K562 (cell line): Measurements from ENCODE around the gene ZNF439. TPM values are rescaled to one million over a fixed set of nuclear protein-coding genes. Genes with fewer than 3 reads are reported as not detected.

Source experiments
- ATF7 ChIP-seq: fragments of 450-650 bp; IDR thresholded peaks from 2 replicates; pipeline ENCODE4 v1.7.1; 2014; ENCODE audit warnings: mild to moderate bottlenecking, moderate library complexity
- CBFB ChIP-seq: sonication (generic); formaldehyde crosslinking; IDR thresholded peaks from 2 replicates; pipeline ENCODE4 v1.4.0; 2020; ENCODE audit warnings: mild to moderate bottlenecking, missing genetic modification reagents
- GABPA ChIP-seq: fragments of 200-800 bp; sonication (Bioruptor generic); conservative IDR thresholded peaks from 2 replicates; pipeline ENCODE4 v1.6.1; 2016; ENCODE audit warnings: low read depth, missing genetic modification characterization, missing compliant biosample characterization
- HNRNPL ChIP-seq: fragments of 200-400 bp; formaldehyde crosslinking; IDR thresholded peaks from 2 replicates; pipeline ENCODE4 v1.6.1; 2017; ENCODE audit warnings: low read depth, mild to moderate bottlenecking, low read length
- HSF4 ChIP-seq: fragments of 250-450 bp; sonication (Bioruptor Pico); IDR thresholded peaks from 2 replicates; pipeline ENCODE4 v2.1.2; 2022; ENCODE audit warnings: mild to moderate bottlenecking, moderate library complexity, borderline replicate concordance
- MCM3 ChIP-seq: fragments of 450-650 bp; IDR thresholded peaks from 2 replicates; pipeline ENCODE4 v1.6.1; 2016
- MEF2A ChIP-seq: IDR thresholded peaks from 2 replicates; pipeline ENCODE4 v1.6.1; 2011; ENCODE audit warnings: low read depth, mild to moderate bottlenecking, low read length, moderate library complexity; ENCODE audit not compliant: control insufficient read depth
- MTA1 ChIP-seq: fragments of 450-650 bp; IDR thresholded peaks from 2 replicates; pipeline ENCODE4 v1.6.1; 2017; ENCODE audit warnings: borderline replicate concordance
- MYC ChIP-seq, 2 experiments: fragments of 250-450 bp in 1 of 2; sonication (Bioruptor Pico) in 1 of 2; IDR thresholded peaks; 2 replicates each; pipeline versions ENCODE4 v1.5.1 to v1.6.1; 2012 to 2021; ENCODE audit warnings: low read depth in 2 of 2, borderline replicate concordance in 1 of 2, improper control_type of control experiment in 1 of 2, low read length in 1 of 2, mild to moderate bottlenecking in 1 of 2, moderate library complexity in 1 of 2
- POLR2A ChIP-seq: fragments of 450-650 bp; conservative IDR thresholded peaks from 2 replicates; pipeline ENCODE4 v1.6.1; 2016
- POLR2G ChIP-seq: fragments of 200-400 bp; formaldehyde crosslinking; IDR thresholded peaks from 2 replicates; pipeline ENCODE4 v1.6.1; 2017; ENCODE audit warnings: low read depth, mild to moderate bottlenecking, antibody characterized with exemption, low read length, moderate library complexity
- RB1 ChIP-seq: fragments of 450-650 bp; IDR thresholded peaks from 2 replicates; pipeline ENCODE4 v1.6.1; 2017; ENCODE audit warnings: low read depth, mild to moderate bottlenecking
- RBFOX2 ChIP-seq: fragments of 200-400 bp; formaldehyde crosslinking; IDR thresholded peaks from 2 replicates; pipeline ENCODE4 v1.6.1; 2017; ENCODE audit warnings: low read depth, mild to moderate bottlenecking, low read length, moderate library complexity
- RBM17 ChIP-seq: fragments of 200-400 bp; formaldehyde crosslinking; IDR thresholded peaks from 2 replicates; pipeline ENCODE4 v1.6.1; 2017; ENCODE audit warnings: low read depth, mild to moderate bottlenecking, low read length, borderline replicate concordance
- SMARCE1 ChIP-seq: fragments of 450-650 bp; IDR thresholded peaks from 2 replicates; pipeline ENCODE4 v1.7.1; 2016; ENCODE audit warnings: mild to moderate bottlenecking
- TAF7 ChIP-seq: fragments of 450-650 bp; IDR thresholded peaks from 2 replicates; pipeline ENCODE4 v1.6.1; 2016; ENCODE audit warnings: missing genetic modification characterization, missing compliant biosample characterization
- ZNF121 ChIP-seq: sonication (generic); formaldehyde crosslinking; conservative IDR thresholded peaks from 2 replicates; pipeline ENCODE4 v1.8.0; 2022; ENCODE audit warnings: missing genetic modification reagents
- ZNF184 ChIP-seq: sonication (generic); formaldehyde crosslinking; IDR thresholded peaks from 2 replicates; pipeline ENCODE4 v1.5.0; 2020; ENCODE audit warnings: missing genetic modification reagents
- ZNF41 ChIP-seq: fragments of 250-450 bp; sonication (Bioruptor Pico); conservative IDR thresholded peaks from 2 replicates; pipeline ENCODE4 v1.4.0; 2020; ENCODE audit warnings: mild to moderate bottlenecking
- ZNF79 ChIP-seq: fragments of 250-450 bp; sonication (Bioruptor Pico); IDR thresholded peaks from 2 replicates; pipeline ENCODE4 v1.4.0; 2020; ENCODE audit warnings: low read depth, mild to moderate bottlenecking, moderate library complexity
- polyA plus RNA-seq, 8 experiments: library from polyadenylated mRNA; depleted of rRNA in 4 of 8; stranded (reverse) in 5 of 8; unstranded in 3 of 8; fragments of >200 nt; fragmentation: Nextera tagmentation in 2 of 8; fragmentation: Illumina TruSeq in 1 of 8; extraction: Ambion mirVana in 2 of 8; extraction: Trizol in 1 of 8; gene quantifications; 2 replicates each; pipeline versions ENCODE4 v1.2.1 to v1.2.3, GENCODE V29; 2011 to 2014; ENCODE audit warnings: inconsistent platforms in 1 of 8, missing spikeins in 1 of 8
- total RNA-seq, 7 experiments: library from RNA; depleted of rRNA in 6 of 7; stranded (reverse); fragments of >200 nt in 6 of 7; fragmentation: Illumina TruSeq in 2 of 7; extraction: Trizol in 2 of 7; gene quantifications; 2 replicates each; pipeline versions ENCODE4 v1.2.1 to v1.2.3, GENCODE V29; 2011 to 2021; ENCODE audit warnings: low replicate concordance in 1 of 7
- TF ChIP-seq, protein P1 (sequence below): fragments of 250-450 bp; sonication (Bioruptor Pico); IDR thresholded peaks from 2 replicates; pipeline ENCODE4 v1.5.0; 2022; ENCODE audit warnings: mild to moderate bottlenecking
- TF ChIP-seq, protein P2 (sequence below): sonication (generic); formaldehyde crosslinking; IDR thresholded peaks from 2 replicates; pipeline ENCODE4 v1.8.0; 2022; ENCODE audit warnings: missing genetic modification reagents, mild to moderate bottlenecking, moderate library complexity, borderline replicate concordance
- TF ChIP-seq, protein P3 (sequence below), 2 experiments: IDR thresholded peaks; 2 replicates each; pipeline ENCODE4 v1.6.1; 2012; ENCODE audit warnings: improper control_type of control experiment in 2 of 2, low read depth in 2 of 2, low read length in 2 of 2, borderline replicate concordance in 1 of 2

ZNF439 gene
- total and polyA plus RNA-seq, 9 of the 15 experiments (the other 6 are each of a cell fraction or from before 2014, with no cell fraction given) = 0.04 to 0.18 (median 0.10) TPM; not detected in 3

DNA sequence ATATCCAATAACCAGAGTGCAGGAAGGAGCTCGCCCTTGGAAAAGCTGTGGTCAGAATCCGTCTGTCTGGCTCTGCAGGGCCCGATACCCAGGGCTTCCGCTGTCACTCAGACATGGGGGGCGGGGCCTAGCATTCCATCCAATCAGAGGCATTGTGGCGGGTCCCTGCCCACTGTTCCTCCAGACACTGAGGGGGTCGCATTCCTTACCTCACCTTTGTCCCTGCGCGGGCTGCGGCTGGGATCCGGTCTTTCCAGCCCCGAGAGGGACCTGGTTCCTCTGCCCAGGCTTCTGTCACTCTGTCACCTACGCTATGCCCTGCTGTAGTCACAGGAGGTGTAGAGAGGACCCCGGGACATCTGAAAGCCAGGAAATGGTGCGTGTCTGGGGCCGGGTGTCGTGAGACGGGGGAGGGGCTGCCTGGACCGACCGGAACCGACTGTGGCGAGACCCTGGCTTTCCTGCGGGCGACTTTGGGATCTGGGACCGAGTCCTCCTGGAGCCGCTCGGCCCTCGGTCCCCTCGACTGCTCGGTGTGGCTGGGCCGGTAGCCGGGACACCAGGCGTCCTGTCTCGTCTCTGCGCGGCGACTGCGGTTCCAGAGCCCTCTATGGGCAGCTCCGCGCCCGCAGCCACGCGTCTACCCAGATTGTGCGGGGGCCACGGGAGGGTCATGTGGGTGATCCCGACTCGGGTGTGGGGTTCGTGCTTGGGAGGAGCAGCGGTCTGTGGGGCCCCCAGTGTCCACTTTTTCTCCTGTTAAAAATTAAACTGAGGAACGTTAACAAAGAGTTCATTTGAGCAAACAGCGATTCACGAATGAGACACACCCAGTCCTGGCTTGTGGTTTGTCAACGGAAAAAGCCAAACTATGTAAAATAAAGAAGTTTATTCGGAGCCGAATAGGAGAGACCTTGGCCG lies 39.3 kb downstream of the ZNF439 start, which contains the start of gene ZNF69 (continued):
- TF ChIP-seq, protein P1, sequence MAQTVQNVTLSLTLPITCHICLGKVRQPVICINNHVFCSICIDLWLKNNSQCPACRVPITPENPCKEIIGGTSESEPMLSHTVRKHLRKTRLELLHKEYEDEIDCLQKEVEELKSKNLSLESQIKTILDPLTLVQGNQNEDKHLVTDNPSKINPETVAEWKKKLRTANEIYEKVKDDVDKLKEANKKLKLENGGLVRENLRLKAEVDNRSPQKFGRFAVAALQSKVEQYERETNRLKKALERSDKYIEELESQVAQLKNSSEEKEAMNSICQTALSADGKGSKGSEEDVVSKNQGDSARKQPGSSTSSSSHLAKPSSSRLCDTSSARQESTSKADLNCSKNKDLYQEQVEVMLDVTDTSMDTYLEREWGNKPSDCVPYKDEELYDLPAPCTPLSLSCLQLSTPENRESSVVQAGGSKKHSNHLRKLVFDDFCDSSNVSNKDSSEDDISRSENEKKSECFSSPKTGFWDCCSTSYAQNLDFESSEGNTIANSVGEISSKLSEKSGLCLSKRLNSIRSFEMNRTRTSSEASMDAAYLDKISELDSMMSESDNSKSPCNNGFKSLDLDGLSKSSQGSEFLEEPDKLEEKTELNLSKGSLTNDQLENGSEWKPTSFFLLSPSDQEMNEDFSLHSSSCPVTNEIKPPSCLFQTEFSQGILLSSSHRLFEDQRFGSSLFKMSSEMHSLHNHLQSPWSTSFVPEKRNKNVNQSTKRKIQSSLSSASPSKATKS (CRISPR knock-in tag) = no peak
- TF ChIP-seq, protein P2, sequence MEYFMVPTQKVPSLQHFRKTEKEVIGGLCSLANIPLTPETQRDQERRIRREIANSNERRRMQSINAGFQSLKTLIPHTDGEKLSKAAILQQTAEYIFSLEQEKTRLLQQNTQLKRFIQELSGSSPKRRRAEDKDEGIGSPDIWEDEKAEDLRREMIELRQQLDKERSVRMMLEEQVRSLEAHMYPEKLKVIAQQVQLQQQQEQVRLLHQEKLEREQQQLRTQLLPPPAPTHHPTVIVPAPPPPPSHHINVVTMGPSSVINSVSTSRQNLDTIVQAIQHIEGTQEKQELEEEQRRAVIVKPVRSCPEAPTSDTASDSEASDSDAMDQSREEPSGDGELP (CRISPR knock-in tag) = peak; percentile 47; the same call in 1 of the 2 replicates
- TF ChIP-seq SMARCE1 (0 out of 2 replicates have a peak, but pooled peaks have one; percentile 35), MYC (IDR thresholded peaks at IDR 0.05; ENCODE audit: low read depth, low read length) (peak; percentile 48), MYC (CRISPR knock-in tag; IDR thresholded peaks at IDR 0.05; ENCODE audit: borderline replicate concordance, low read depth) (no peak), GABPA (tag) (0 out of 2 replicates have a peak, but pooled peaks have one; percentile 9), RB1 (0 out of 2 replicates have a peak, but pooled peaks have one; percentile 19), ZNF79 (CRISPR knock-in tag) (no peak), MCM3 (no peak), POLR2G (peak; percentile 81), RBM17 (no peak), HNRNPL (0 out of 2 replicates have a peak, but pooled peaks have one; percentile 19), MTA1 (0 out of 2 replicates have a peak, but pooled peaks have one; percentile 23), ZNF121 (CRISPR knock-in tag) (no peak), RBFOX2 (peak; percentile 79), ZNF41 (CRISPR knock-in tag) (no peak), CBFB (CRISPR knock-in tag) (no peak), MEF2A (no peak), ATF7 (no peak; the same call in 1 of the 2 replicates), HSF4 (CRISPR knock-in tag) (no peak), TAF7 (tag) (no peak), ZNF184 (CRISPR knock-in tag) (no peak), POLR2A (peak; percentile 72)
- TF ChIP-seq, protein P3, sequence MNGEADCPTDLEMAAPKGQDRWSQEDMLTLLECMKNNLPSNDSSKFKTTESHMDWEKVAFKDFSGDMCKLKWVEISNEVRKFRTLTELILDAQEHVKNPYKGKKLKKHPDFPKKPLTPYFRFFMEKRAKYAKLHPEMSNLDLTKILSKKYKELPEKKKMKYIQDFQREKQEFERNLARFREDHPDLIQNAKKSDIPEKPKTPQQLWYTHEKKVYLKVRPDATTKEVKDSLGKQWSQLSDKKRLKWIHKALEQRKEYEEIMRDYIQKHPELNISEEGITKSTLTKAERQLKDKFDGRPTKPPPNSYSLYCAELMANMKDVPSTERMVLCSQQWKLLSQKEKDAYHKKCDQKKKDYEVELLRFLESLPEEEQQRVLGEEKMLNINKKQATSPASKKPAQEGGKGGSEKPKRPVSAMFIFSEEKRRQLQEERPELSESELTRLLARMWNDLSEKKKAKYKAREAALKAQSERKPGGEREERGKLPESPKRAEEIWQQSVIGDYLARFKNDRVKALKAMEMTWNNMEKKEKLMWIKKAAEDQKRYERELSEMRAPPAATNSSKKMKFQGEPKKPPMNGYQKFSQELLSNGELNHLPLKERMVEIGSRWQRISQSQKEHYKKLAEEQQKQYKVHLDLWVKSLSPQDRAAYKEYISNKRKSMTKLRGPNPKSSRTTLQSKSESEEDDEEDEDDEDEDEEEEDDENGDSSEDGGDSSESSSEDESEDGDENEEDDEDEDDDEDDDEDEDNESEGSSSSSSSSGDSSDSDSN (IDR thresholded peaks at IDR 0.05; ENCODE audit: borderline replicate concordance in 1 of 2, low read depth in 2 of 2, low read length in 2 of 2) = peak; percentile 57 to 76; a peak in 1 of 4 replicates
